Measurements from ENCODE around the gene COL20A1.

GRCh38 chr20:63285636-63286615 is 7.1 kb upstream of the COL20A1 start:
- TF ChIP-seq CTCF (tag by site-specific recombination; IDR thresholded peaks at IDR 0.05) (no peak), ZFP3 (tag by site-specific recombination; IDR thresholded peaks at IDR 0.05; ENCODE audit: low read depth) (no peak), ZNF24 (tag by site-specific recombination; IDR thresholded peaks at IDR 0.05) (no peak), REST (tag by site-specific recombination; IDR thresholded peaks at IDR 0.05) (no peak), SP2 (tag by site-specific recombination; IDR thresholded peaks at IDR 0.05) (no peak), ZNF792 (tag by site-specific recombination; IDR thresholded peaks at IDR 0.05) (no peak), YY1 (tag by site-specific recombination; IDR thresholded peaks at IDR 0.05) (no peak), ATF2 (tag by site-specific recombination; IDR thresholded peaks at IDR 0.05; ENCODE audit: low read depth) (no peak), ZNF473 (tag by site-specific recombination; IDR thresholded peaks at IDR 0.05) (no peak), ZNF133 (tag by site-specific recombination; IDR thresholded peaks at IDR 0.05) (no peak), ELK4 (IDR thresholded peaks at IDR 0.05; ENCODE audit: borderline replicate concordance, low read depth, low read length) (no peak), ZSCAN18 (tag by site-specific recombination; IDR thresholded peaks at IDR 0.05) (no peak), ZNF777 (tag by site-specific recombination; IDR thresholded peaks at IDR 0.05; ENCODE audit: borderline replicate concordance) (no peak), ZBTB49 (tag by site-specific recombination; IDR thresholded peaks at IDR 0.05; ENCODE audit: low read depth) (no peak)

All from HEK293 (cell line).